Measurements from ENCODE around the gene VPS50. TPM values are rescaled to one million over a fixed set of nuclear protein-coding genes. Genes with fewer than 3 reads are reported as not detected.
"Not testable (repeated sequence)": the region's sequence is repeated elsewhere in the genome, so short reads cannot be mapped to it uniquely, and the experiment has no call there.

VPS50 gene
- total RNA-seq, 2 donors from 2014 or later: 23.4 to 25.7 TPM

- no peak overlapping the region for H3K27ac Mint-ChIP-seq
- H3K4me3 Mint-ChIP-seq: no peak overlapping the region
- H3K27me3 Mint-ChIP-seq (ENCODE audit: low read depth): no peaks in the 10 kb centered on the region
- peaks cover 11% of the 10 kb centered on the region for H3K4me1 Mint-ChIP-seq (ENCODE audit: low read depth)
- DNase-seq: no peak
- H3K9me3 Mint-ChIP-seq: no peaks in the 10 kb centered on the region
- ATAC-seq (replicated peaks in 1 of 2): no peak
- peaks cover 3 to 6% of the 10 kb centered on the region in 2 donors for H3K36me3 Mint-ChIP-seq (ENCODE audit: insufficient read depth in 2 of 2)
These were observed 88.7 kb downstream of the VPS50 start for GRCh38 chr7:93320887-93321286.

GRCh38 chr7:93326291-93326690 lies 94.1 kb downstream of the VPS50 start:
- not testable (repeated sequence) for H3K36me3 Mint-ChIP-seq (ENCODE audit: insufficient read depth in 2 of 2); ATAC-seq (replicated peaks in 1 of 2); H3K4me3 Mint-ChIP-seq; H3K9me3 Mint-ChIP-seq; H3K27ac Mint-ChIP-seq; H3K27me3 Mint-ChIP-seq (ENCODE audit: low read depth); DNase-seq; H3K4me1 Mint-ChIP-seq (ENCODE audit: low read depth)

- no peaks in the 10 kb centered on the region for H3K9me3 Mint-ChIP-seq
- no peak for DNase-seq
- no peak for ATAC-seq (replicated peaks in 1 of 2)
- no peaks in the 10 kb centered on the region for H3K27me3 Mint-ChIP-seq (ENCODE audit: low read depth)
- peaks cover 3 to 5% of the 10 kb centered on the region in 2 donors for H3K36me3 Mint-ChIP-seq (ENCODE audit: insufficient read depth in 2 of 2)
- no peak overlapping the region for H3K27ac Mint-ChIP-seq
- no peaks in the 10 kb centered on the region for H3K4me1 Mint-ChIP-seq (ENCODE audit: low read depth)
- H3K4me3 Mint-ChIP-seq: no peak overlapping the region
These were observed 95.0 kb downstream of the VPS50 start for GRCh38 chr7:93327006-93327633.

GRCh38 chr7:93331706-93332105 lies 99.5 kb downstream of the VPS50 start:
- no peaks in the 10 kb centered on the region for H3K27me3 Mint-ChIP-seq (ENCODE audit: low read depth)
- no peak overlapping the region for H3K27ac Mint-ChIP-seq
- no peak overlapping the region for H3K4me3 Mint-ChIP-seq
- H3K36me3 Mint-ChIP-seq (ENCODE audit: insufficient read depth in 2 of 2): peaks cover 0 to 2% of the 10 kb centered on the region in 2 donors
- H3K9me3 Mint-ChIP-seq: no peaks in the 10 kb centered on the region
- DNase-seq: no peak
- no peaks in the 10 kb centered on the region for H3K4me1 Mint-ChIP-seq (ENCODE audit: low read depth)
- no peak for ATAC-seq (replicated peaks in 1 of 2)

DNA sequence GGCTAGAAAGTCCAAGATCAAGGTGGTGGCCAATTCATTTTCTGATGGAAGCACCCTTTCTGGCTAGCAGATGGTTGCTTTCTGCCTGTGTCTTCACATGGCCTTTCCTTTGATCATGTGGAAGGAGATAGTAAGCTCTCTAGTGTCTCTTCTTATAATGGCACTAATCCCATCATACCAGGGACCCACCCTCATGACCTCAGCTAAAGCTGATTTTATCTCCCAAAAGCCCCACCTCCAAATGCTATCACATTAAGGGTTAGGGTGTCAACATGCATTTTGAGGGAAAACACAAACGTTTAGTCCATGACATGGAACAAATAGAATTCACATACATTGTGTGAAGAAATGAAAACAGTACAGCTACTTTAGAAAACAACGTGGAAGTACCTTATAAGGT lies 100.0 kb downstream of the VPS50 start:
- Mint-ChIP-seq H3K27me3 (ENCODE audit: low read depth) (no peaks in the 10 kb centered on the region), H3K36me3 (ENCODE audit: insufficient read depth in 2 of 2) (peaks cover 0 to 2% of the 10 kb centered on the region in 2 donors), H3K4me3 (no peak overlapping the region), H3K27ac (no peak overlapping the region), H3K9me3 (no peaks in the 10 kb centered on the region), H3K4me1 (ENCODE audit: low read depth) (no peaks in the 10 kb centered on the region)
- no peak for ATAC-seq (replicated peaks in 1 of 2)
- no peak for DNase-seq

GRCh38 chr7:93337052-93337451 lies 104.9 kb downstream of the VPS50 start:
- H3K4me1 Mint-ChIP-seq (ENCODE audit: low read depth): no peaks in the 10 kb centered on the region
- no peak for ATAC-seq (replicated peaks in 1 of 2)
- peaks cover 3 to 7% of the 10 kb centered on the region in 2 donors for H3K36me3 Mint-ChIP-seq (ENCODE audit: insufficient read depth in 2 of 2)
- no peaks in the 10 kb centered on the region for H3K9me3 Mint-ChIP-seq
- H3K27ac Mint-ChIP-seq: no peak overlapping the region
- H3K27me3 Mint-ChIP-seq (ENCODE audit: low read depth): no peaks in the 10 kb centered on the region
- no peak for DNase-seq
- H3K4me3 Mint-ChIP-seq: no peak overlapping the region

DNA sequence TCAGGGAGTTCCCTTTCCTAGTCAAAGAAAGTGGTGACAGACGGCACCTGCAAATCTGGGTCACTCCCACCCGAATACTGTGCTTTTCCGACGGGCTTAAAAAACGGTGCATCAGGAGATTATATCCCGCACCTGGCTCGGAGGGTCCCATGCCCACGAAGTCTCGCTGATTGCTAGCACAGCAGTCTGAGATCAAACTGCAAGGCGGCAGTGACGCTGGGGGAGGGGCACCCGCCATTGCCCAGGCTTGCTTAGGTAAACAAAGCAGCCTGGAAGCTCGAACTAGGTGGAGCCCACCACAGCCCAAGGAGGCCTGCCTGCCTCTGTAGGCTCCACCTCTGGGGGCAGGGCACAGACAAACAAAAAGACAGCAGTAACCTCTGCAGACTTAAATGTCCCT lies 110.0 kb downstream of the VPS50 start:
- H3K9me3 Mint-ChIP-seq; H3K4me3 Mint-ChIP-seq; H3K27ac Mint-ChIP-seq; H3K27me3 Mint-ChIP-seq (ENCODE audit: low read depth); H3K36me3 Mint-ChIP-seq (ENCODE audit: insufficient read depth in 2 of 2); H3K4me1 Mint-ChIP-seq (ENCODE audit: low read depth); DNase-seq; ATAC-seq (replicated peaks in 1 of 2): not testable (repeated sequence)

- Mint-ChIP-seq H3K36me3 (ENCODE audit: insufficient read depth in 2 of 2) (no peaks in the 10 kb centered on the region), H3K9me3 (no peaks in the 10 kb centered on the region), H3K27me3 (ENCODE audit: low read depth) (no peaks in the 10 kb centered on the region), H3K4me3 (no peak overlapping the region), H3K4me1 (ENCODE audit: low read depth) (no peaks in the 10 kb centered on the region), H3K27ac (peak overlapping the region; percentile 5)
- ATAC-seq (replicated peaks in 1 of 2) (no peak), DNase-seq (no peak)
These were observed 118.2 kb downstream of the VPS50 start for GRCh38 chr7:93350338-93350737.

GRCh38 chr7:93352881-93353280 lies 120.7 kb downstream of the VPS50 start:
- DNase-seq (no peak), ATAC-seq (replicated peaks in 1 of 2) (no peak)
- no peak overlapping the region for H3K4me3 Mint-ChIP-seq
- no peak overlapping the region for H3K27ac Mint-ChIP-seq
- no peaks in the 10 kb centered on the region for H3K36me3 Mint-ChIP-seq (ENCODE audit: insufficient read depth in 2 of 2)
- no peaks in the 10 kb centered on the region for H3K4me1 Mint-ChIP-seq (ENCODE audit: low read depth)
- no peaks in the 10 kb centered on the region for H3K9me3 Mint-ChIP-seq
- H3K27me3 Mint-ChIP-seq (ENCODE audit: low read depth): no peaks in the 10 kb centered on the region

- Mint-ChIP-seq H3K27ac (no peak overlapping the region), H3K36me3 (ENCODE audit: insufficient read depth in 2 of 2) (no peaks in the 10 kb centered on the region), H3K9me3 (no peaks in the 10 kb centered on the region)
These were observed 122.6 kb downstream of the VPS50 start for GRCh38 chr7:93354815-93355214.

GRCh38 chr7:93359520-93360198 lies 127.5 kb downstream of the VPS50 start:
- ATAC-seq (replicated peaks in 1 of 2) (no peak), DNase-seq (no peak)
- Mint-ChIP-seq H3K4me1 (ENCODE audit: low read depth) (no peaks in the 10 kb centered on the region), H3K36me3 (ENCODE audit: insufficient read depth in 2 of 2) (no peaks in the 10 kb centered on the region), H3K27me3 (ENCODE audit: low read depth) (no peaks in the 10 kb centered on the region), H3K4me3 (no peak overlapping the region), H3K27ac (no peak overlapping the region), H3K9me3 (no peaks in the 10 kb centered on the region)

More at GRCh38 chr7:93354815-93355214, 122.6 kb downstream of the VPS50 start:
- DNase-seq (no peak), ATAC-seq (replicated peaks in 1 of 2) (no peak)
- Mint-ChIP-seq H3K4me3 (no peak overlapping the region), H3K4me1 (ENCODE audit: low read depth) (no peaks in the 10 kb centered on the region), H3K27me3 (ENCODE audit: low read depth) (no peaks in the 10 kb centered on the region)

GRCh38 chr7:93361853-93362252 lies 129.7 kb downstream of the VPS50 start:
- no peaks in the 10 kb centered on the region for H3K9me3 Mint-ChIP-seq
- H3K4me3 Mint-ChIP-seq: no peak overlapping the region
- no peaks in the 10 kb centered on the region for H3K36me3 Mint-ChIP-seq (ENCODE audit: insufficient read depth in 2 of 2)
- no peaks in the 10 kb centered on the region for H3K4me1 Mint-ChIP-seq (ENCODE audit: low read depth)
- no peak for DNase-seq
- no peak for ATAC-seq (replicated peaks in 1 of 2)
- H3K27ac Mint-ChIP-seq: no peak overlapping the region
- no peaks in the 10 kb centered on the region for H3K27me3 Mint-ChIP-seq (ENCODE audit: low read depth)

- Mint-ChIP-seq H3K27me3 (ENCODE audit: low read depth) (no peaks in the 10 kb centered on the region), H3K4me3 (no peak overlapping the region), H3K36me3 (ENCODE audit: insufficient read depth in 2 of 2) (peaks cover 0 to 3% of the 10 kb centered on the region in 2 donors), H3K9me3 (peaks cover 3% of the 10 kb centered on the region in 2 donors), H3K4me1 (ENCODE audit: low read depth) (no peaks in the 10 kb centered on the region), H3K27ac (no peak overlapping the region)
- ATAC-seq (replicated peaks in 1 of 2) (no peak), DNase-seq (no peak)
These were observed 132.6 kb downstream of the VPS50 start for GRCh38 chr7:93364806-93365205.

GRCh38 chr7:93365341-93365740 lies 133.2 kb downstream of the VPS50 start:
- Mint-ChIP-seq H3K36me3 (ENCODE audit: insufficient read depth in 2 of 2) (peaks cover 0 to 3% of the 10 kb centered on the region in 2 donors), H3K27ac (no peak overlapping the region), H3K4me3 (no peak overlapping the region), H3K27me3 (ENCODE audit: low read depth) (no peaks in the 10 kb centered on the region), H3K9me3 (peaks cover 3% of the 10 kb centered on the region in 2 donors), H3K4me1 (ENCODE audit: low read depth) (no peaks in the 10 kb centered on the region)
- ATAC-seq (replicated peaks in 1 of 2) (no peak), DNase-seq (no peak)

Measured in activated T-cell treated with anti-CD3 and anti-CD28 coated beads, Interleukin-2, amount 50 U/mL, for 72 hours (primary cell).